ENCODE data around the gene ZNF385B.

The ZNF385B gene

GRCh38 chr2:179578171-179578916 is 283.1 kb downstream of the ZNF385B start:
- no peak for FAIRE-seq

- no peak for FAIRE-seq
Observed at GRCh38 chr2:179574061-179574519, 287.3 kb downstream of the ZNF385B start.

DNA sequence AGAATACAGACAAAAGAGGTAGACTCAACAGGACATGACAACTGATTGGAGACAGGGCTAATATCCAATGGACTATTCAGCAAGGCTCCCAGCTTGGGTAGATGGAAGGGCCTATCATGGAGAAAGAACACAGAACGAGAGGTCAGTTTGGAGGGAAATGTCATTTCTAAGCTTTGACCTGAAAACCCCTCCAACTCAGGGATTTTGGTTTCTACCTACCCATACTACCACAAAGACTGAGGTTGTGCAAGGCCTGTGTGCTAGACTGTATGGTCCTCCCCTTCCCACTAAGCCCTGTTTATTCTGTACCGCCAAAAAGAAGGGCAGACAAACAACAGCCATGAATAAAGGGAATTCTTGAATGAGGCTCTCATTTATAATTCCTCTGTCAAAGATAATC is 288.9 kb downstream of the ZNF385B start:
- FAIRE-seq: no peak

DNA sequence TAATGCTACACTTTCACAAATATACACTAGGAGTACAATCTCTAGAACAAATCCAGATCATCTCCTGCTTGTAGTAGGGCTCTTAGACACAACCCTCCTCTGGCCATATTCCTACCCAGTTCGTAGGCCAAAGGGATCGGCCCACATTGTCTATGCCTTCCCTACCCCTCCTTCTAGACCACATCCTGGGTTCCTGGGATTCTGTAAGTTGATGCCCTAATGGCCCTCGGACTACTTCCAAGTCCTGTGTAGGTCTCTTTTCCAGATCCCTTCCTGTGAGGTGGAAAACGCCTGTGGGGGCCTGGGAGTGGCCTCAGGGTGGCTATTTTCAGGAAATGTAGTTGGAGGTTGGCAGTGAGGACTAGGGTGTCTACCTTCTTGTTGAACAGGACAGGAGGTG is 289.7 kb downstream of the ZNF385B start:
- no peak for FAIRE-seq

- no peak for FAIRE-seq
Observed at GRCh38 chr2:179571252-179571651, 290.2 kb downstream of the ZNF385B start.

DNA sequence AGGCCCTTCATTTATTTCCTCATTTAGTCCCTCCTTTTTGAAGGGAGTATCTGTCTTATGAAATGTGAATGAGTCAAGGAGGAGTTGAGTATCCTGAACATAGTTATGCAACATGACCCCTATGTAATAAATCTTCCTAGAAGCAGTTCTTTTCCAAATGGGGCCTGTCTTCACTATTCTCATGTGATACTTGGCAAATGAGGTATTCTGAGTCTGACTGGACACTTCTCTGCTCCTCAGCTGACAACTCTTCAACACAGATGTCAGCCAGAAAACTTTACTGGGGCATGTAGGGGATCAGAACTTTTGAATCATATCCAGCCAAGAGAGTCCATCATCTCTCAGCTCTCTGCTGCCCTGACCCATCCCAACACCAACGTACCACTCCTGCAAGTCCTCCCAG is 291.6 kb downstream of the ZNF385B start:
- FAIRE-seq: no peak

- FAIRE-seq: no peak
Observed at GRCh38 chr2:179565807-179566206, 295.6 kb downstream of the ZNF385B start.

GRCh38 chr2:179562330-179562885 is 299.0 kb downstream of the ZNF385B start:
- no peak for FAIRE-seq

DNA sequence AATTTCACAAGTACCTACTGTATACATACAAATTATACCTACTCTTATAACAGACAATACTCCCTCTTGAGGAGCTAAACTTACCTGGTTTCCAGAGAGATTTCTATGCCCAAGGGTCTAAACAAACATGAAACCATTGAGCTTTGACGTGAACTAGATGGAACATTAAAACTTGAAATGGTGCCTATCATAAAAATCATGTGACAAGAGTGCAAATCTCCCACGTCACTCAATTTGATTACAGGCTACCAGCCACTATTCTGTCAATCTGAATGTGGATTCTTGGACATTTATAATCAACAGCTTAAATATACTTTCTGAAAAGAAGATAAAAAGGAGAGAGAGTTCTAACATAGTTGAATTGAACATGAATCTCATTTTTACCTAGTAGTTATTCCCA is 299.7 kb downstream of the ZNF385B start:
- no peak for FAIRE-seq

GRCh38 chr2:179560257-179560735 is 301.1 kb downstream of the ZNF385B start:
- FAIRE-seq: no peak

DNA sequence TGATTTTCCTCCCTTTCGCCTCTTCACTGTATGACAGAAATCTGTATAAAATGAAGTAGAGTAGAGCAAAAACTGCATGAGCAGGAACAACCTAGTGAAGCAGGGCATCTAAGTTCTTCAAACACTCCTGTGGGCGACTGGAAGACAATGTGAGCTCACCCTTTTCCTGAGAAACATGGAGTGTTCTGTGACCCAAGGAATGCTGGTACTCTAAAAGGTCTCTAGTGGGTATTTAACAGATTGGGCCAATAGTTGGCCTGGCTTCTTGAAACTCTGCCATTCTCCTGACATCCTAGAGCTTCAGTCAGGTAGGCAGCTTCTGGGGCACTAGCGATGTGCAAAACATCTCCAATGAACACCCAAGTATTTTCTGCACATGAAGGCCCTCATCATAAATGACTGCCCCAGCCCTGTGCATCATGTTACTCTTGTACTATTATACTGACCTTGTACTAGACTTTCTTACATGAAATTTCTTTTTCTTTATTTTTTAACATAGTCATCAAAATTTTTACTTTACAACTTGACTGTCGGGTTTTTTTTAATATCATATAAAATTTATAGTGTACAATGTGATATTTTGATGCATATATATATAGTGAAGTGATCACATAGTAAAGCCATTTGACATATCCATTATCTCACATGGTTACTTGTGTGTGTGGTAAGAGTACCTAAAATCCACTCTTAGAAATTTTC is 302.2 kb downstream of the ZNF385B start:
- no peak for FAIRE-seq

GRCh38 chr2:179558010-179558934 is 303.1 kb downstream of the ZNF385B start:
- FAIRE-seq: no peak

GRCh38 chr2:179556425-179556824 is 305.0 kb downstream of the ZNF385B start:
- no peak for FAIRE-seq

- no peak for FAIRE-seq
Observed at GRCh38 chr2:179555691-179556283, 305.6 kb downstream of the ZNF385B start.

GRCh38 chr2:179554639-179555386 is 306.6 kb downstream of the ZNF385B start:
- FAIRE-seq: no peak

DNA sequence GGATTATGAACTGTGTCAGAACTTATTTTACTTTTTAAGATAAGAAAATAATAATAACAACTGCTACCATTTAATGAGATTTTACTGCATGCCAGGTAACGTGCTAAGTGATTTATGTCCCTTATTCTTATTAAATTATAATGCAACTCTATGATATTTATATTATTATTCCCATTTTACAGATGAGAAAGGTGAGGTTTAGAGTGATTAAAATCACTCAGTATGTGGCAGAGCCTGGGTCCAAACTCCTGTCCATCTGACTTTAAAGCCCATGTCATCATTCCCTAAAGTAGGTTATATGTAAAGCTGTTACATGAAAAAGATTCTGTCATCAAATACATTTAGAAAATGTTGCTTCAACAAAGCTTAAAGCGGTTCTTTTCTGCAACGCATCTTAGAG is 308.0 kb downstream of the ZNF385B start:
- FAIRE-seq: no peak

GRCh38 chr2:179551539-179552045 is 309.8 kb downstream of the ZNF385B start:
- no peak for FAIRE-seq

DNA sequence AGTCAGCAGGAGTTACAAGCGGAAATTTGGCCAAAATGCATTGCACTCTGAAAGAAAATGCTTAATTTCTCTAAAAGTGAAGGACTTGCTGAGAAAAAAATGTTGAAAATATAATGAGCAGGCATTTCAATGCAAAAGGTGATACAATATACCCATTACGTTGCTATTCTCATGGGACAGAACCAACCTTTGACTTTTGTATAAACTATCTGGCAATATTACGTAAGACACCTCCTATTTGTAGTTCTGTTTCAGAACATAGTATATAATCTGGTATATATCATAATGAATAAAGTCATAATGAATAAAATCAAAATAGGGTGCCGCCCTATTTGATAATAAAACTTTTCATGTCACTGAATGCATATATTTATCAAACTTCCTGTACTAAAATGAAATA is 310.6 kb downstream of the ZNF385B start:
- no peak for FAIRE-seq

DNA sequence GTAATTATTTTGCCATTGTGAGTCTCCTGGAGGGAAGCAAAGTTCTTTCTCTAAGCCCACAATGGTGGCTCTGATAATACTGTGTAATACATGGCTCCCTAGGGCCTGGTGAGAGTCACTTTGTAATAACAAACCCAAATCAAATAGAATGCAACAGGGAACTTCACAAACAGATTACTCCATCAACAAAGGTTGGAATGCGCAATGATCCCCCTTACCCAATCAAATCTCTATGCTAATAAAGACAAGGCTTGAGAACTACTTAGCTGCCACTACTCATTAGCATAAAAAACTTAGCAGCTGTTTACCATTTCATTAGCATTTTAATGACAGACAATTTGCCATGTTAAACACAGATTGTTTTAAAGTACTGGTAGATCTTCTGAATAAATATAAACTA is 311.2 kb downstream of the ZNF385B start:
- FAIRE-seq: no peak

GRCh38 chr2:179546656-179547055 is 314.8 kb downstream of the ZNF385B start:
- no peak for FAIRE-seq

DNA sequence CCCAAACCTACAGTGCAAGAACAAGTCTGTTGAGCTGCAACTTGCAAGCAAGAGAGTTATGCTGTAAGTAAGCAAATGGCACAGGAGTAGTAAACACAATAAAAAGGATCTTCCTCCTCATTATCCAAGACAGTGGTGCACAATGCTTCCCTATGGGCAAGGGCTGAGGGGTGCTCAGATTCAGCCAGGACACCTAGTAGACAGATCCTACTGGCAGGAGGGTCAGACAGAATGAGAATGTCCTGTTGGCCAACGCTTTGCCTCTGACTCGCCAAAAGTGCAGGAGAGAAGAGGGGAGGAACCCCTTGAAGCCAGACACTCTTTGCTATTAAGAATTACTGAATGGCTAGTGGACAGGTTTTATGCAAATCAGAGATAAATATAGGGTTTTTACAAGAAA is 316.4 kb downstream of the ZNF385B start:
- FAIRE-seq: no peak
